Fibroblast of lung (primary cell): ENCODE measurements around the gene FLNA.

Experiments
- CTCF ChIP-seq, 2 donors: IDR thresholded peaks in 1 of 2; conservative IDR thresholded peaks in 1 of 2; 1 replicate in 1 of 2; 2 replicates in 1 of 2; pipeline ENCODE4 v1.5.1; 2011 to 2012; ENCODE audit warnings: low read length in 2 of 2, control low read depth in 1 of 2, inconsistent platforms in 1 of 2, low read depth in 1 of 2, mild to moderate bottlenecking in 1 of 2
- EZH2 ChIP-seq: IDR thresholded peaks from 2 replicates; pipeline ENCODE4 v1.5.1; 2012; ENCODE audit warnings: low read length, control low read depth, mild to moderate bottlenecking; ENCODE audit errors: missing control alignments

- TF ChIP-seq CTCF (conservative IDR thresholded peaks at IDR 0.05 in 1 of 2, IDR thresholded peaks at IDR 0.05 in 1 of 2; ENCODE audit: low read depth in 1 of 2, low read length in 2 of 2) = no peak
- no peak for TF ChIP-seq EZH2
Observed at GRCh38 chrX:154354013-154354412, 20.4 kb downstream of the FLNA start.
